HepG2 (cell line): Measurements from ENCODE around the gene RETREG2. TPM values are rescaled to one million over a fixed set of nuclear protein-coding genes. Genes with fewer than 3 reads are reported as not detected.
A peak's percentile ranks its signal among the peaks of the same experiment; 100 is the strongest.

Experiments used
- ARHGAP35 ChIP-seq: sonication (generic); formaldehyde crosslinking; IDR thresholded peaks from 2 replicates; pipeline ENCODE4 v1.9.0; 2022; ENCODE audit warnings: mild to moderate bottlenecking, inconsistent platforms, moderate library complexity, missing genetic modification reagents, borderline replicate concordance
- ATM ChIP-seq: fragments of 450-650 bp; IDR thresholded peaks from 2 replicates; pipeline ENCODE4 v1.7.1; 2017; ENCODE audit warnings: mild to moderate bottlenecking, borderline replicate concordance
- CHD4 ChIP-seq: fragments of 200-600 bp; sonication (generic); IDR thresholded peaks from 2 replicates; pipeline ENCODE4 v1.7.0; 2017; ENCODE audit warnings: mild to moderate bottlenecking, low read length, borderline replicate concordance
- CREB1 ChIP-seq, 2 experiments: fragments of 450-650 bp in 1 of 2; IDR thresholded peaks; 2 replicates each; pipeline ENCODE4 v1.6.1; 2016 to 2017; ENCODE audit warnings: control low read depth in 1 of 2, mild to moderate bottlenecking in 1 of 2, missing compliant biosample characterization in 1 of 2, missing genetic modification characterization in 1 of 2
- ISX ChIP-seq: sonication (generic); formaldehyde crosslinking; conservative IDR thresholded peaks from 2 replicates; pipeline ENCODE4 v1.5.0; 2020; ENCODE audit warnings: missing genetic modification reagents
- KDM3A ChIP-seq: IDR thresholded peaks from 2 replicates; pipeline ENCODE4 v1.6.1; 2018; ENCODE audit warnings: low read depth, missing compliant biosample characterization
- MXD4 ChIP-seq: IDR thresholded peaks from 2 replicates; pipeline ENCODE4 v1.6.1; 2016; ENCODE audit warnings: mild to moderate bottlenecking, missing biosample characterization, missing genetic modification reagents
- MZF1 ChIP-seq: sonication (generic); formaldehyde crosslinking; IDR thresholded peaks from 2 replicates; pipeline ENCODE4 v1.8.1; 2023; ENCODE audit warnings: mild to moderate bottlenecking, missing genetic modification reagents, borderline replicate concordance
- NFYC ChIP-seq: IDR thresholded peaks from 2 replicates; pipeline ENCODE4 v1.6.1; 2016; ENCODE audit warnings: missing genetic modification reagents, missing compliant biosample characterization
- RELA ChIP-seq: sonication (generic); formaldehyde crosslinking; IDR thresholded peaks from 2 replicates; pipeline ENCODE4 v1.4.0; 2020; ENCODE audit warnings: missing genetic modification reagents
- RORA ChIP-seq: sonication (generic); formaldehyde crosslinking; IDR thresholded peaks from 2 replicates; pipeline ENCODE4 v1.5.0; 2020; ENCODE audit warnings: mild to moderate bottlenecking, missing genetic modification reagents, moderate library complexity
- TGIF2 ChIP-seq: IDR thresholded peaks from 2 replicates; pipeline ENCODE4 v1.6.1; 2016; ENCODE audit warnings: control low read depth, missing compliant biosample characterization
- ZBTB8A ChIP-seq: sonication (generic); formaldehyde crosslinking; IDR thresholded peaks from 2 replicates; pipeline ENCODE4 v1.4.0; 2020; ENCODE audit warnings: mild to moderate bottlenecking, low read depth, missing genetic modification reagents, borderline replicate concordance
- ZC3H13 ChIP-seq: sonication (generic); formaldehyde crosslinking; IDR thresholded peaks from 2 replicates; pipeline ENCODE4 v1.8.1; 2023; ENCODE audit warnings: mild to moderate bottlenecking, missing genetic modification reagents, moderate library complexity
- ZNF207 ChIP-seq: fragments of 450-650 bp; IDR thresholded peaks from 2 replicates; pipeline ENCODE4 v1.6.1; 2016; ENCODE audit warnings: antibody characterized with exemption, borderline replicate concordance
- ZNF274 ChIP-seq: sonication (generic); formaldehyde crosslinking; IDR thresholded peaks from 2 replicates; pipeline ENCODE4 v1.5.1; 2020; ENCODE audit warnings: mild to moderate bottlenecking, missing genetic modification reagents
- ZNF343 ChIP-seq: sonication (generic); formaldehyde crosslinking; IDR thresholded peaks from 2 replicates; pipeline ENCODE4 v1.4.0; 2020; ENCODE audit warnings: mild to moderate bottlenecking, missing genetic modification reagents
- ZNF382 ChIP-seq: sonication (generic); formaldehyde crosslinking; IDR thresholded peaks from 2 replicates; pipeline ENCODE4 v1.5.0; 2020; ENCODE audit warnings: missing genetic modification reagents, mild to moderate bottlenecking, borderline replicate concordance
- ZNF501 ChIP-seq: sonication (generic); formaldehyde crosslinking; IDR thresholded peaks from 2 replicates; pipeline ENCODE4 v1.5.1; 2020; ENCODE audit warnings: mild to moderate bottlenecking, moderate library complexity, missing genetic modification reagents
- ZNF557 ChIP-seq: sonication (generic); formaldehyde crosslinking; IDR thresholded peaks from 2 replicates; pipeline ENCODE4 v1.4.0; 2020; ENCODE audit warnings: missing genetic modification reagents
- ZNF878 ChIP-seq: sonication (generic); formaldehyde crosslinking; IDR thresholded peaks from 2 replicates; pipeline ENCODE4 v1.8.1; 2023; ENCODE audit warnings: mild to moderate bottlenecking, missing genetic modification reagents, moderate library complexity
- polyA plus RNA-seq, 8 experiments: library from polyadenylated mRNA; depleted of rRNA in 3 of 8; stranded (reverse) in 7 of 8; unstranded in 1 of 8; fragments of >200 nt; fragmentation: Illumina TruSeq in 4 of 8; extraction: Trizol in 4 of 8; gene quantifications; 2 replicates each; pipeline versions ENCODE4 v1.2.1 to v1.2.3, GENCODE V29; 2011 to 2016; ENCODE audit warnings: low read depth in 4 of 8, missing spikeins in 1 of 8, mixed read lengths in 1 of 8; ENCODE audit not compliant: insufficient read depth in 1 of 8
- total RNA-seq, 5 experiments: library from RNA; depleted of rRNA; stranded (reverse); fragments of >200 nt; fragmentation: Illumina TruSeq; extraction: Trizol; gene quantifications; 2 replicates each; pipeline ENCODE4 v1.2.3, GENCODE V29; 2016; ENCODE audit warnings: low read depth in 1 of 5
- TF ChIP-seq, protein P1 (sequence below): sonication (generic); formaldehyde crosslinking; conservative IDR thresholded peaks from 2 replicates; pipeline ENCODE4 v1.4.0; 2020; ENCODE audit warnings: missing genetic modification reagents
- TF ChIP-seq, protein P2 (sequence below): sonication (generic); formaldehyde crosslinking; IDR thresholded peaks from 2 replicates; pipeline ENCODE4 v1.4.0; 2020; ENCODE audit warnings: mild to moderate bottlenecking, low read depth, missing genetic modification reagents
- TF ChIP-seq, protein P3 (sequence below): IDR thresholded peaks from 2 replicates; pipeline ENCODE4 v1.6.1; 2016; ENCODE audit warnings: low read depth

The RETREG2 gene
- total and polyA plus RNA-seq, 2 of the 13 experiments (the other 11 are each of a cell fraction or from before 2014, with no cell fraction given): 86.0 to 134 TPM

- TF ChIP-seq ATM: no peak
- TF ChIP-seq ZBTB8A (CRISPR knock-in tag): peak; percentile 98
- TF ChIP-seq RORA (CRISPR knock-in tag): no peak
- TF ChIP-seq, protein P1, sequence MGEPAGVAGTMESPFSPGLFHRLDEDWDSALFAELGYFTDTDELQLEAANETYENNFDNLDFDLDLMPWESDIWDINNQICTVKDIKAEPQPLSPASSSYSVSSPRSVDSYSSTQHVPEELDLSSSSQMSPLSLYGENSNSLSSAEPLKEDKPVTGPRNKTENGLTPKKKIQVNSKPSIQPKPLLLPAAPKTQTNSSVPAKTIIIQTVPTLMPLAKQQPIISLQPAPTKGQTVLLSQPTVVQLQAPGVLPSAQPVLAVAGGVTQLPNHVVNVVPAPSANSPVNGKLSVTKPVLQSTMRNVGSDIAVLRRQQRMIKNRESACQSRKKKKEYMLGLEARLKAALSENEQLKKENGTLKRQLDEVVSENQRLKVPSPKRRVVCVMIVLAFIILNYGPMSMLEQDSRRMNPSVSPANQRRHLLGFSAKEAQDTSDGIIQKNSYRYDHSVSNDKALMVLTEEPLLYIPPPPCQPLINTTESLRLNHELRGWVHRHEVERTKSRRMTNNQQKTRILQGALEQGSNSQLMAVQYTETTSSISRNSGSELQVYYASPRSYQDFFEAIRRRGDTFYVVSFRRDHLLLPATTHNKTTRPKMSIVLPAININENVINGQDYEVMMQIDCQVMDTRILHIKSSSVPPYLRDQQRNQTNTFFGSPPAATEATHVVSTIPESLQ (CRISPR knock-in tag): no peak; the same call in none of the 2 replicates
- TF ChIP-seq ZNF274 (CRISPR knock-in tag): peak; percentile 95
- TF ChIP-seq MXD4 (CRISPR knock-in tag): peak; percentile 91; the same call in 1 of the 2 replicates
- no peak for TF ChIP-seq ZNF382 (CRISPR knock-in tag)
- TF ChIP-seq ZNF878 (CRISPR knock-in tag): peak; percentile 98
- peak; percentile 90; the same call in 1 of the 2 replicates for TF ChIP-seq ZNF343 (CRISPR knock-in tag)
- TF ChIP-seq RELA: peak; percentile 91
- TF ChIP-seq ISX: peak; percentile 96
- peak; percentile 80 for TF ChIP-seq TGIF2 (CRISPR knock-in tag)
- TF ChIP-seq, protein P2, sequence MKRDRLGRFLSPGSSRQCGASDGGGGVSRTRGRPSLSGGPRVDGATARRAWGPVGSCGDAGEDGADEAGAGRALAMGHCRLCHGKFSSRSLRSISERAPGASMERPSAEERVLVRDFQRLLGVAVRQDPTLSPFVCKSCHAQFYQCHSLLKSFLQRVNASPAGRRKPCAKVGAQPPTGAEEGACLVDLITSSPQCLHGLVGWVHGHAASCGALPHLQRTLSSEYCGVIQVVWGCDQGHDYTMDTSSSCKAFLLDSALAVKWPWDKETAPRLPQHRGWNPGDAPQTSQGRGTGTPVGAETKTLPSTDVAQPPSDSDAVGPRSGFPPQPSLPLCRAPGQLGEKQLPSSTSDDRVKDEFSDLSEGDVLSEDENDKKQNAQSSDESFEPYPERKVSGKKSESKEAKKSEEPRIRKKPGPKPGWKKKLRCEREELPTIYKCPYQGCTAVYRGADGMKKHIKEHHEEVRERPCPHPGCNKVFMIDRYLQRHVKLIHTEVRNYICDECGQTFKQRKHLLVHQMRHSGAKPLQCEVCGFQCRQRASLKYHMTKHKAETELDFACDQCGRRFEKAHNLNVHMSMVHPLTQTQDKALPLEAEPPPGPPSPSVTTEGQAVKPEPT (CRISPR knock-in tag): peak; percentile 93; the same call in 1 of the 2 replicates
- TF ChIP-seq, protein P3, sequence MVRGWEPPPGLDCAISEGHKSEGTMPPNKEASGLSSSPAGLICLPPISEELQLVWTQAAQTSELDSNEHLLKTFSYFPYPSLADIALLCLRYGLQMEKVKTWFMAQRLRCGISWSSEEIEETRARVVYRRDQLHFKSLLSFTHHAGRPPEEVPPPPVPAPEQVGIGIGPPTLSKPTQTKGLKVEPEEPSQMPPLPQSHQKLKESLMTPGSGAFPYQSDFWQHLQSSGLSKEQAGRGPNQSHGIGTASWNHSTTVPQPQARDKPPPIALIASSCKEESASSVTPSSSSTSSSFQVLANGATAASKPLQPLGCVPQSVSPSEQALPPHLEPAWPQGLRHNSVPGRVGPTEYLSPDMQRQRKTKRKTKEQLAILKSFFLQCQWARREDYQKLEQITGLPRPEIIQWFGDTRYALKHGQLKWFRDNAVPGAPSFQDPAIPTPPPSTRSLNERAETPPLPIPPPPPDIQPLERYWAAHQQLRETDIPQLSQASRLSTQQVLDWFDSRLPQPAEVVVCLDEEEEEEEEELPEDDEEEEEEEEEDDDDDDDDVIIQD (CRISPR knock-in tag): peak; percentile 43; the same call in 1 of the 2 replicates
- no peak for TF ChIP-seq CREB1 (IDR thresholded peaks at IDR 0.05)
- TF ChIP-seq CREB1 (CRISPR knock-in tag; IDR thresholded peaks at IDR 0.05): no peak
- TF ChIP-seq ZC3H13 (CRISPR knock-in tag): peak; percentile 98
- no peak; the same call in 1 of the 2 replicates for TF ChIP-seq NFYC (CRISPR knock-in tag)
- peak; percentile 76 for TF ChIP-seq ZNF557 (CRISPR knock-in tag)
- no peak for TF ChIP-seq ZNF207
- TF ChIP-seq KDM3A (CRISPR knock-in tag): peak; percentile 91
- peak; percentile 93 for TF ChIP-seq ARHGAP35 (CRISPR knock-in tag)
- no peak for TF ChIP-seq MZF1 (CRISPR knock-in tag)
- TF ChIP-seq ZNF501: peak; percentile 95
- TF ChIP-seq CHD4: no peak
These were observed 1.1 kb upstream of the RETREG2 start, which contains the start of gene CNPPD1 (continued) for GRCh38 chr2:219176818-219177551.
